ENCODE data around the gene SEC11A.
A peak's percentile ranks its signal among the peaks of the same experiment; 100 is the strongest.

Gene SEC11A

GRCh38 chr15:84702961-84703482, 12.9 kb downstream of the SEC11A start:
- Histone ChIP-seq H3K4me1 (ENCODE audit: control insufficient read depth in 1 of 2, insufficient read depth in 1 of 2, low read depth in 1 of 2, low read length in 1 of 2) (peaks cover 0 to 16% of the 10 kb centered on the region in 2 experiments), H3K36me3 (no peaks in the 10 kb centered on the region), H3K27me3 (no peaks in the 10 kb centered on the region), H3K27ac (peak overlapping the region; percentile 61), H3K9me3 (no peaks in the 10 kb centered on the region), H3K4me3 (ENCODE audit: low read depth in 1 of 2, low read length in 1 of 2) (no peak overlapping the region)
- no peak for TF ChIP-seq CTCF (IDR thresholded peaks at IDR 0.05)

- Histone ChIP-seq H3K27me3 (no peaks in the 10 kb centered on the region), H3K36me3 (no peaks in the 10 kb centered on the region), H3K27ac (peak overlapping the region; percentile 35), H3K4me3 (ENCODE audit: low read depth in 1 of 2, low read length in 1 of 2) (no peak overlapping the region), H3K9me3 (no peaks in the 10 kb centered on the region), H3K4me1 (ENCODE audit: control insufficient read depth in 1 of 2, insufficient read depth in 1 of 2, low read depth in 1 of 2, low read length in 1 of 2) (peaks cover 8 to 26% of the 10 kb centered on the region in 2 experiments)
- no peak for TF ChIP-seq CTCF (IDR thresholded peaks at IDR 0.05)
Observed at GRCh38 chr15:84699538-84700191, 16.3 kb downstream of the SEC11A start.

GRCh38 chr15:84697236-84697990, 18.5 kb downstream of the SEC11A start:
- H3K4me1 ChIP-seq (ENCODE audit: control insufficient read depth in 1 of 2, insufficient read depth in 1 of 2, low read depth in 1 of 2, low read length in 1 of 2) = peaks cover 8 to 13% of the 10 kb centered on the region in 2 experiments
- H3K27ac ChIP-seq = peak overlapping the region; percentile 66
- H3K9me3 ChIP-seq = no peaks in the 10 kb centered on the region
- no peak overlapping the region for H3K4me3 ChIP-seq (ENCODE audit: low read depth in 1 of 2, low read length in 1 of 2)
- no peaks in the 10 kb centered on the region for H3K27me3 ChIP-seq
- TF ChIP-seq CTCF (IDR thresholded peaks at IDR 0.05) = no peak
- H3K36me3 ChIP-seq = no peaks in the 10 kb centered on the region

DNA sequence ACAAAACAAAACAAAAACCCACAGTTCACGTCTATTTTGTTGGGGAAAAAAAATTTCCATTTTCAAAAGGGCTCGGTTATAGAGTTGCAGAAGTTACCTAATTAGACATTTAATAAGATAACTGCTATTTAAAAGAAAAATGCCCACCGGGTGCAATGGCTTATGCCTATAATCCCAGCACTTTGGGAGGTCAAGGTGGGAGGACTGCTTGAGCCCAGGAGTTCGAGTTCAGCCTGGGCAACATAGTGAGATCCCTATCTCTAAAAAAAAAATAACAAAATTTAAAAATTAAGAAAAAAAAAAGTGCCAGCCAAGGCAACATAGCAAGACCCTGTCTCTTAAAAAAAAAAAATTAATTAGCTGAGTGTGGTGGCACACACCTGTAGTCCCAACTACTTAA, 19.2 kb downstream of the SEC11A start:
- H3K4me3 ChIP-seq (ENCODE audit: low read depth in 1 of 2, low read length in 1 of 2) = no peak overlapping the region

GRCh38 chr15:84690342-84690741, 25.6 kb downstream of the SEC11A start:
- Histone ChIP-seq H3K27ac (no peak overlapping the region), H3K4me1 (ENCODE audit: control insufficient read depth in 1 of 2, insufficient read depth in 1 of 2, low read depth in 1 of 2, low read length in 1 of 2) (no peaks in the 10 kb centered on the region), H3K27me3 (no peaks in the 10 kb centered on the region), H3K4me3 (ENCODE audit: low read depth in 1 of 2, low read length in 1 of 2) (no peak overlapping the region), H3K9me3 (no peaks in the 10 kb centered on the region), H3K36me3 (peaks cover 41% of the 10 kb centered on the region)
- TF ChIP-seq CTCF (IDR thresholded peaks at IDR 0.05) = no peak

More for the DNA sequence above, 19.2 kb downstream of the SEC11A start:
- Histone ChIP-seq H3K4me1 (ENCODE audit: control insufficient read depth in 1 of 2, insufficient read depth in 1 of 2, low read depth in 1 of 2, low read length in 1 of 2) (peaks cover 8 to 13% of the 10 kb centered on the region in 2 experiments), H3K27me3 (no peaks in the 10 kb centered on the region), H3K27ac (peak overlapping the region; percentile 66), H3K36me3 (no peaks in the 10 kb centered on the region), H3K9me3 (no peaks in the 10 kb centered on the region)
- no peak for TF ChIP-seq CTCF (IDR thresholded peaks at IDR 0.05)

Measured in neutrophil (primary cell).